AG04450 (cell line): ENCODE data around the gene GMDS. TPM values are rescaled to one million over a fixed set of nuclear protein-coding genes. Genes with fewer than 3 reads are reported as not detected.

Experiments used
- CTCF ChIA-PET: fragments of 300-600, 350-600 bp; formaldehyde crosslinking; extraction: SDS; loops from one replicate; lab custom pipeline; 2022; ENCODE audit warnings: antibody characterized with exemption, inconsistent platforms; lab: Charles Lee
- POLR2A ChIA-PET: fragments of 350-600 bp; formaldehyde crosslinking; extraction: SDS; loops from one replicate; lab custom pipeline; 2021; ENCODE audit warnings: antibody characterized with exemption, inconsistent platforms; lab: Yijun Ruan, JAX
- DNase-seq: peaks from one replicate; pipeline ENCODE4 v3.0.0-alpha.2; 2011; ENCODE audit warnings: low read depth, low spot score
- H3K27ac ChIP-seq: one replicate; pipeline ENCODE4 v1.5.1; 2012; ENCODE audit warnings: low read depth, low read length, control low read depth
- H3K27me3 ChIP-seq: one replicate; pipeline ENCODE4 v1.6.0; 2012; ENCODE audit warnings: low read length; ENCODE audit not compliant: control insufficient read depth, insufficient read depth
- H3K4me3 ChIP-seq: 2 replicates; pipeline ENCODE4 v1.5.1; 2011; ENCODE audit warnings: mild to moderate bottlenecking, low read depth, low read length, control low read depth
- H3K9me3 ChIP-seq: 2 replicates; pipeline ENCODE4 v1.5.1; 2012; ENCODE audit warnings: low read length; ENCODE audit not compliant: control insufficient read depth, insufficient read depth
- polyA plus RNA-seq: library from polyadenylated mRNA; depleted of rRNA; stranded (reverse); fragments of >200 nt; gene quantifications from 2 replicates; pipeline ENCODE4 v1.2.3, GENCODE V29; 2011
- TF ChIP-seq, protein P1 (sequence below): IDR thresholded peaks from 2 replicates; pipeline ENCODE4 v1.5.1; 2011; ENCODE audit warnings: low read depth, low read length, control low read depth, inconsistent platforms

Gene GMDS
- polyA plus RNA-seq, 1 experiment, result 26.4 TPM

DNA sequence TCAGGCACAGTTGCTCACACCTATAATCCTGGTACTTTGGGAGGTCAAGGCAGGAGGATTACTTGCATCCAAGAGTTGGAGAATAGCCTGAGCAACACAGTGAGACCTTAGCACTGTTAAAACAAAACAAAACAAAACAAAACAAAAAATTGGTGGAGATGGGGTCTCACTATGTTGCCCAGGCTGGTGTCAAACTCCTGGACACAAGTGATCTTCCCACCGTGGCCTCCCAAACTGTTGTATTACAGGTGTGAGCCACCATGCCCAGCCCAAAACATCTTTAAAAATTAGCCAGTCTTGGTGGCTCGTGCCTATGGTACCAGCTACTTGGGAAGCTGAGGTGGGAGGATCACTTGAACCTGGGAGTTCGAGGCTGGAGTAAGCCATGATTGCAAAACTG lies 120.2 kb downstream of the GMDS start:
- ChIA-PET POLR2A (no interaction called here), CTCF (no interaction called here)
- DNase-seq, result no peak
- H3K4me3 ChIP-seq, result no peak overlapping the region
- H3K27ac ChIP-seq, result no peak overlapping the region
- H3K9me3 ChIP-seq, result no peaks in the 10 kb centered on the region
- H3K27me3 ChIP-seq, result no peaks in the 10 kb centered on the region
- TF ChIP-seq, protein P1, sequence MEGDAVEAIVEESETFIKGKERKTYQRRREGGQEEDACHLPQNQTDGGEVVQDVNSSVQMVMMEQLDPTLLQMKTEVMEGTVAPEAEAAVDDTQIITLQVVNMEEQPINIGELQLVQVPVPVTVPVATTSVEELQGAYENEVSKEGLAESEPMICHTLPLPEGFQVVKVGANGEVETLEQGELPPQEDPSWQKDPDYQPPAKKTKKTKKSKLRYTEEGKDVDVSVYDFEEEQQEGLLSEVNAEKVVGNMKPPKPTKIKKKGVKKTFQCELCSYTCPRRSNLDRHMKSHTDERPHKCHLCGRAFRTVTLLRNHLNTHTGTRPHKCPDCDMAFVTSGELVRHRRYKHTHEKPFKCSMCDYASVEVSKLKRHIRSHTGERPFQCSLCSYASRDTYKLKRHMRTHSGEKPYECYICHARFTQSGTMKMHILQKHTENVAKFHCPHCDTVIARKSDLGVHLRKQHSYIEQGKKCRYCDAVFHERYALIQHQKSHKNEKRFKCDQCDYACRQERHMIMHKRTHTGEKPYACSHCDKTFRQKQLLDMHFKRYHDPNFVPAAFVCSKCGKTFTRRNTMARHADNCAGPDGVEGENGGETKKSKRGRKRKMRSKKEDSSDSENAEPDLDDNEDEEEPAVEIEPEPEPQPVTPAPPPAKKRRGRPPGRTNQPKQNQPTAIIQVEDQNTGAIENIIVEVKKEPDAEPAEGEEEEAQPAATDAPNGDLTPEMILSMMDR, result no peak

DNA sequence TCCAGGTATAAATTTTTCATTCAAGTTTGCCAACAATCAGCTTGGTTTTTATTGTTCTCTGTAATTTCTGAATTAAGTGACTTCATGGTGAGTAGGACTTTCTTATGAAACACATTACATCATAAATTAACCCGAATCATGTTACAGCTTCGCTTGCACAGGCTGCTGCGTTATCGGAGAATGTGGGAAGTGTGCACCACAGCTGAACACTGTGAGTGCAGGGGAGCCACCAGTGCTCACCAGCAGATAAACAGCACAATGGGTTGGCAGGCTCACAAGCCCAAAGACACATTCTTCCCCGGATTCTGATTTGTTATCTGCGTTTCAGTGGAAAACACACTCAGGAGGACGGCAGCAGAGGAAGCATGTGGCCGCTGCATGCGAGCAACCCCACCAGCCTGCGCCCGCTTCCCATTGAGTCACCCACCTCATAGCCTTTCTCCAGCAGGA lies 121.1 kb downstream of the GMDS start:
- CTCF ChIA-PET, result interaction anchor here (0.6 to 1.4 kb wide), 4 partner anchors 10 to 510 kb away, joined by 3 to 6 read pairs (median 4); no protein-coding TSS in a partner anchor
- Histone ChIP-seq H3K27me3 (no peaks in the 10 kb centered on the region), H3K27ac (no peak overlapping the region), H3K9me3 (no peaks in the 10 kb centered on the region), H3K4me3 (no peak overlapping the region)
- POLR2A ChIA-PET, result interaction anchor here (0.7 kb wide), 1 partner anchor 27 kb away, joined by 3 read pairs; no protein-coding TSS in a partner anchor
- TF ChIP-seq, protein P1, result no peak
- DNase-seq, result no peak

DNA sequence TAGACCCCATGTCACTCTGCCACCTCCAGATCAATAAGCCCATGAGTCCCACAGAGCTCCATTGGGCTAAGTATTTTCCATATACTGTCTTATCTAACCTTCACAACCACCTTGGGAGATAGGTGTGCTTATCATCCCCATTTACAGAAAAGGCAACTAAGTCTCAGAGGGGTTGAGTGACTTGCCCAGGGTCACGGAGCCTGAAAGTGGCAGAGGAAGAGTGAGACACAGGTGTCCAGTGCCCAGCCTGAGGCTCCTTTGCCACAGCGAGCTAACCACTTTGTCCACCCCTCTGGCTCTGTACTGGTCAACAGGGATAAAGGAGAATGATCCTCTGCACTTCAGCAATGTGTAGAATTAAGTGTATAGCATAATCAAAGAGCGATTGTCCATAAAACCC lies 124.5 kb downstream of the GMDS start:
- TF ChIP-seq, protein P1, result no peak
- Histone ChIP-seq H3K4me3 (no peak overlapping the region), H3K27ac (no peak overlapping the region), H3K27me3 (no peaks in the 10 kb centered on the region), H3K9me3 (no peaks in the 10 kb centered on the region)
- ChIA-PET POLR2A (no interaction called here), CTCF (interaction anchor here (1.9 to 4.3 kb wide), 2 partner anchors 17 to 329 kb away, joined by 4 to 18 read pairs; no protein-coding TSS in a partner anchor)
- no peak for DNase-seq

- no peak for DNase-seq
- Histone ChIP-seq H3K27ac (no peak overlapping the region), H3K9me3 (no peaks in the 10 kb centered on the region), H3K27me3 (no peaks in the 10 kb centered on the region), H3K4me3 (no peak overlapping the region)
- ChIA-PET POLR2A (no interaction called here), CTCF (interaction anchor here (0.7 to 4.3 kb wide), 5 partner anchors 15 to 522 kb away, joined by 3 to 18 read pairs (median 7); no protein-coding TSS in a partner anchor)
- TF ChIP-seq, protein P1, result no peak
Observed at GRCh38 chr6:2119275-2119674, 126.1 kb downstream of the GMDS start.

DNA sequence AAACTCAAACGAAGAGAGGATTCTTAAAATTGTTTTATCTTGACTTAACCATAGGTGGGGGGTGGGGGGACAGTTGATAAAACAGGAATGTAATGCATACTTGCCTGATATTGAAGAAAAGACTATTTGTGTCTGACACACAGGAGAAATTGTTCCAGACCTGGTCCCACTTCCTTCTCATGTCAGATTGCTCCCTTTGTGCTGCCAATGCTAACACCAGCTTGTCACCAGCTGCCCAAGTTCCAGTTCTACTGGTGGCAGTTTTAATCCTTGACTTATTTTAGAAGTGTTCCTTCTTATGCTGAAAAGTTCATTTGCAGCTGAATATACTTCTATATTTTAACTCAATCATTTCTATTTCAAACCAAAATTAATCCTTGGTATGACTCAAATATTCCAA lies 127.3 kb downstream of the GMDS start:
- CTCF ChIA-PET, result interaction anchor here (4.3 kb wide), 1 partner anchor 14 kb away, joined by 18 read pairs; no protein-coding TSS in a partner anchor
- no peak for DNase-seq

More for the DNA sequence above, 127.3 kb downstream of the GMDS start:
- no peaks in the 10 kb centered on the region for H3K27me3 ChIP-seq
- TF ChIP-seq, protein P1, result no peak
- POLR2A ChIA-PET, result no interaction called here
- no peaks in the 10 kb centered on the region for H3K9me3 ChIP-seq
- no peak overlapping the region for H3K27ac ChIP-seq
- no peak overlapping the region for H3K4me3 ChIP-seq
